Type B pancreatic cell (in vitro differentiated cells): Measurements from ENCODE around the gene BTBD1. TPM values are rescaled to one million over a fixed set of nuclear protein-coding genes. Genes with fewer than 3 reads are reported as not detected.
"Not testable (repeated sequence)": the region's sequence is repeated elsewhere in the genome, so short reads cannot be mapped to it uniquely, and the experiment has no call there.

Experiments used
- DNase-seq: peaks from one replicate; pipeline ENCODE4 v3.0.0; 2021; ENCODE audit warnings: mixed read lengths; ENCODE audit not compliant: unreplicated experiment; ENCODE audit errors: extremely low spot score
- H3K27ac Mint-ChIP-seq: 2 replicates; pipeline ENCODE4 v1.8.0; 2021; ENCODE audit warnings: mild to moderate bottlenecking, mixed read lengths
- H3K27me3 Mint-ChIP-seq: 2 replicates; pipeline ENCODE4 v1.8.0; 2021; ENCODE audit warnings: mixed read lengths
- H3K36me3 Mint-ChIP-seq: 2 replicates; pipeline ENCODE4 v1.8.0; 2021; ENCODE audit warnings: mixed read lengths
- H3K4me1 Mint-ChIP-seq: one replicate; pipeline ENCODE4 v1.8.0; 2021; ENCODE audit warnings: mixed read lengths; ENCODE audit not compliant: unreplicated experiment
- H3K4me3 Mint-ChIP-seq: 2 replicates; pipeline ENCODE4 v1.8.0; 2021; ENCODE audit warnings: mild to moderate bottlenecking, mixed read lengths
- H3K9me3 Mint-ChIP-seq: 2 replicates; pipeline ENCODE4 v1.8.0; 2021; ENCODE audit warnings: mixed read lengths
- CTCF ChIP-seq: fragments of 200-600 bp; sonication (generic); conservative IDR thresholded peaks from 2 replicates; pipeline ENCODE4 v1.5.0; 2021; ENCODE audit warnings: antibody characterized with exemption, mild to moderate bottlenecking
- total RNA-seq: library from RNA; stranded (reverse); gene quantifications from 2 replicates; pipeline ENCODE4 v1.2.1, GENCODE V29; 2021; ENCODE audit warnings: low replicate concordance

The BTBD1 gene
- total RNA-seq, 1 donor from 2014 or later: 40.7 TPM

GRCh38 chr15:83082730-83083386 is 15.8 kb upstream of the BTBD1 start:
- peaks cover 7% of the 10 kb centered on the region for H3K4me1 Mint-ChIP-seq
- TF ChIP-seq CTCF: no peak
- no peak overlapping the region for H3K4me3 Mint-ChIP-seq
- DNase-seq: no peak
- no peaks in the 10 kb centered on the region for H3K9me3 Mint-ChIP-seq
- H3K27ac Mint-ChIP-seq: no peak overlapping the region
- H3K27me3 Mint-ChIP-seq: peaks cover 18% of the 10 kb centered on the region
- H3K36me3 Mint-ChIP-seq: no peaks in the 10 kb centered on the region

- H3K27me3 Mint-ChIP-seq: peaks cover 25% of the 10 kb centered on the region
- no peak for DNase-seq
- TF ChIP-seq CTCF: no peak
- peaks cover 7% of the 10 kb centered on the region for H3K4me1 Mint-ChIP-seq
- no peak overlapping the region for H3K4me3 Mint-ChIP-seq
- no peak overlapping the region for H3K27ac Mint-ChIP-seq
- H3K36me3 Mint-ChIP-seq: no peaks in the 10 kb centered on the region
- H3K9me3 Mint-ChIP-seq: no peaks in the 10 kb centered on the region
Measured at GRCh38 chr15:83081256-83082014, 14.4 kb upstream of the BTBD1 start.

- TF ChIP-seq CTCF: no peak
- Mint-ChIP-seq H3K27me3 (peaks cover 25% of the 10 kb centered on the region), H3K36me3 (no peaks in the 10 kb centered on the region), H3K4me3 (no peak overlapping the region), H3K9me3 (no peaks in the 10 kb centered on the region), H3K27ac (peak overlapping the region; percentile 12), H3K4me1 (peaks cover 7% of the 10 kb centered on the region)
- DNase-seq: no peak
Measured at GRCh38 chr15:83078712-83079111, 11.7 kb upstream of the BTBD1 start.

- Mint-ChIP-seq H3K27ac (no peak overlapping the region), H3K9me3 (no peaks in the 10 kb centered on the region), H3K4me3 (no peak overlapping the region), H3K36me3 (no peaks in the 10 kb centered on the region), H3K27me3 (peaks cover 25% of the 10 kb centered on the region), H3K4me1 (peaks cover 7% of the 10 kb centered on the region)
- no peak for TF ChIP-seq CTCF
- DNase-seq: no peak
Measured at GRCh38 chr15:83077491-83078230, 10.6 kb upstream of the BTBD1 start.

GRCh38 chr15:83069211-83069642 is 2.2 kb upstream of the BTBD1 start:
- H3K36me3 Mint-ChIP-seq, H3K4me3 Mint-ChIP-seq, H3K4me1 Mint-ChIP-seq, H3K27me3 Mint-ChIP-seq, DNase-seq, H3K9me3 Mint-ChIP-seq: not testable (repeated sequence)
- H3K27ac Mint-ChIP-seq: peak overlapping the region; percentile 59

- Mint-ChIP-seq H3K27me3 (no peaks in the 10 kb centered on the region), H3K4me1 (no peaks in the 10 kb centered on the region), H3K9me3 (no peaks in the 10 kb centered on the region), H3K36me3 (peaks cover 9% of the 10 kb centered on the region), H3K4me3 (peak overlapping the region; percentile 82), H3K27ac (peak overlapping the region; percentile 29)
- no peak for DNase-seq
- no peak for TF ChIP-seq CTCF
Measured at GRCh38 chr15:83068054-83068453, 1.0 kb upstream of the BTBD1 start.
